ENCODE results near the gene HIP1R. TPM values are rescaled to one million over a fixed set of nuclear protein-coding genes. Genes with fewer than 3 reads are reported as not detected.

HIP1R gene
- polyA plus RNA-seq, 2 of the 4 experiments (the other 2 are of a cell fraction), result 9.0 to 10.6 TPM

- Histone ChIP-seq H3K4me2 (no peak overlapping the region), H3K27ac (no peak overlapping the region), H3K4me3 (no peak overlapping the region), H3K4me1 (peaks cover 27% of the 10 kb centered on the region), H3K9me3 (no peaks in the 10 kb centered on the region)
- 86% methylated on average over 20 of the region's 22 CpGs for WGBS (ENCODE audit: missing lambda C conversion rate)
- DNase-seq (ENCODE audit: low read depth in 1 of 2, low spot score in 1 of 2) (no peak), FAIRE-seq (no peak), ATAC-seq (no peak; a peak in 1 of 6 replicates)
- CTCF ChIA-PET, result interaction anchor here (0.7 to 9.2 kb wide), 6 partner anchors 16 to 395 kb away, joined by 3 to 95 read pairs (median 4); no protein-coding TSS in a partner anchor
- TF ChIP-seq PBX3 (IDR thresholded peaks at IDR 0.05) (no peak), EHMT2 (IDR thresholded peaks at IDR 0.05; ENCODE audit: low read depth) (no peak), MAFK (IDR thresholded peaks at IDR 0.05; ENCODE audit: partially characterized antibody) (no peak), HES2 (IDR thresholded peaks at IDR 0.05) (no peak), BHLHE40 (IDR thresholded peaks at IDR 0.05; ENCODE audit: low read depth, low read length) (no peak), EP300 (IDR thresholded peaks at IDR 0.05) (no peak), CBX8 (IDR thresholded peaks at IDR 0.05) (no peak), RNF2 (IDR thresholded peaks at IDR 0.05; ENCODE audit: borderline replicate concordance, low read depth) (no peak), NFE2L2 (conservative IDR thresholded peaks at IDR 0.05; ENCODE audit: low read length) (no peak), HMGXB4 (CRISPR knock-in tag; IDR thresholded peaks at IDR 0.05; ENCODE audit: borderline replicate concordance) (no peak), TP53 (CRISPR knock-in tag; IDR thresholded peaks at IDR 0.05) (no peak), FOSB (CRISPR knock-in tag; IDR thresholded peaks at IDR 0.05) (no peak)
- TF ChIP-seq, protein P1, sequence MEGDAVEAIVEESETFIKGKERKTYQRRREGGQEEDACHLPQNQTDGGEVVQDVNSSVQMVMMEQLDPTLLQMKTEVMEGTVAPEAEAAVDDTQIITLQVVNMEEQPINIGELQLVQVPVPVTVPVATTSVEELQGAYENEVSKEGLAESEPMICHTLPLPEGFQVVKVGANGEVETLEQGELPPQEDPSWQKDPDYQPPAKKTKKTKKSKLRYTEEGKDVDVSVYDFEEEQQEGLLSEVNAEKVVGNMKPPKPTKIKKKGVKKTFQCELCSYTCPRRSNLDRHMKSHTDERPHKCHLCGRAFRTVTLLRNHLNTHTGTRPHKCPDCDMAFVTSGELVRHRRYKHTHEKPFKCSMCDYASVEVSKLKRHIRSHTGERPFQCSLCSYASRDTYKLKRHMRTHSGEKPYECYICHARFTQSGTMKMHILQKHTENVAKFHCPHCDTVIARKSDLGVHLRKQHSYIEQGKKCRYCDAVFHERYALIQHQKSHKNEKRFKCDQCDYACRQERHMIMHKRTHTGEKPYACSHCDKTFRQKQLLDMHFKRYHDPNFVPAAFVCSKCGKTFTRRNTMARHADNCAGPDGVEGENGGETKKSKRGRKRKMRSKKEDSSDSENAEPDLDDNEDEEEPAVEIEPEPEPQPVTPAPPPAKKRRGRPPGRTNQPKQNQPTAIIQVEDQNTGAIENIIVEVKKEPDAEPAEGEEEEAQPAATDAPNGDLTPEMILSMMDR (IDR thresholded peaks at IDR 0.05), result no peak
- POLR2A ChIA-PET, result no interaction called here
These were observed 7.5 kb downstream of the HIP1R start for GRCh38 chr12:122842505-122843405.

DNA sequence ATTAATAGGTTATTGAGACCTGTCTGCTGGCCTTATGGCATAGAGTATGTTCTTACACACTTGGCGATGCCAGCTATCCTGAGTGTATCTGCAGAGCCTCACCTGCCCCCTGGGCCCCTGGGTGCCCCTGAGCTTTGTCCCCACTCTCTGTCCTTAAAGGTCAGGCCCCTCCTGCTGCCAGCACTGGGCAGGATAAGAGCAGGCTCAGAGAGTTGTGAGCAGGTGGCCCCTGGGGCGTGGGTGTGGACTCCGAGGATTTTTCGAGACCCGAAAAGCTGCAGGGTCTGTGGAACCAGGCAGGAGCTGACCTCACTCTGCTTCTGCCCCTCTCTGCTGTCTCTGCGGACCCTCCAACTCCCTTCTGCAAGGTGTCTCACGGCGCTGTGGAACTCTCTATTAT is 8.2 kb downstream of the HIP1R start:
- H3K4me1 ChIP-seq, result peaks cover 22% of the 10 kb centered on the region
- ChIA-PET POLR2A (no interaction called here), CTCF (interaction anchor here (0.7 to 9.2 kb wide), 4 partner anchors 15 to 102 kb away, joined by 3 to 95 read pairs (median 7); no protein-coding TSS in a partner anchor)
- H3K4me3 ChIP-seq, result no peak overlapping the region
- 90% methylated on average over 8 of the region's 8 CpGs for WGBS (ENCODE audit: missing lambda C conversion rate)
- no peak for FAIRE-seq
- no peak overlapping the region for H3K27ac ChIP-seq
- no peak overlapping the region for H3K4me2 ChIP-seq
- no peak for ATAC-seq
- no peak for DNase-seq (ENCODE audit: low read depth in 1 of 2, low spot score in 1 of 2)
- no peaks in the 10 kb centered on the region for H3K9me3 ChIP-seq
- TF ChIP-seq POLR2A (IDR thresholded peaks at IDR 0.05; ENCODE audit: low read length), result no peak
- TF ChIP-seq, protein P2, sequence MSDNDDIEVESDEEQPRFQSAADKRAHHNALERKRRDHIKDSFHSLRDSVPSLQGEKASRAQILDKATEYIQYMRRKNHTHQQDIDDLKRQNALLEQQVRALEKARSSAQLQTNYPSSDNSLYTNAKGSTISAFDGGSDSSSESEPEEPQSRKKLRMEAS (IDR thresholded peaks at IDR 0.05), result no peak
- TF ChIP-seq HMGXB4 (CRISPR knock-in tag; IDR thresholded peaks at IDR 0.05; ENCODE audit: borderline replicate concordance), result no peak
- no peak for TF ChIP-seq RARB (CRISPR knock-in tag; IDR thresholded peaks at IDR 0.05)
- TF ChIP-seq RFX5 (IDR thresholded peaks at IDR 0.05), result no peak
- TF ChIP-seq PHF8 (IDR thresholded peaks at IDR 0.05; ENCODE audit: borderline replicate concordance, low read depth), result no peak
- TF ChIP-seq HDAC2 (IDR thresholded peaks at IDR 0.05), result no peak
- TF ChIP-seq, protein P3, sequence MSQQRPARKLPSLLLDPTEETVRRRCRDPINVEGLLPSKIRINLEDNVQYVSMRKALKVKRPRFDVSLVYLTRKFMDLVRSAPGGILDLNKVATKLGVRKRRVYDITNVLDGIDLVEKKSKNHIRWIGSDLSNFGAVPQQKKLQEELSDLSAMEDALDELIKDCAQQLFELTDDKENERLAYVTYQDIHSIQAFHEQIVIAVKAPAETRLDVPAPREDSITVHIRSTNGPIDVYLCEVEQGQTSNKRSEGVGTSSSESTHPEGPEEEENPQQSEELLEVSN (IDR thresholded peaks at IDR 0.05; ENCODE audit: borderline replicate concordance, low read depth), result no peak
- TF ChIP-seq EP300 (IDR thresholded peaks at IDR 0.05), result no peak
- no peak for TF ChIP-seq JUNB (IDR thresholded peaks at IDR 0.05)
- no peak for TF ChIP-seq ZC3H11A (IDR thresholded peaks at IDR 0.05)
- TF ChIP-seq ZFP36 (IDR thresholded peaks at IDR 0.05; ENCODE audit: borderline replicate concordance, partially characterized antibody), result no peak
- TF ChIP-seq CHD4 (IDR thresholded peaks at IDR 0.05; ENCODE audit: borderline replicate concordance), result no peak
- TF ChIP-seq, protein P4, sequence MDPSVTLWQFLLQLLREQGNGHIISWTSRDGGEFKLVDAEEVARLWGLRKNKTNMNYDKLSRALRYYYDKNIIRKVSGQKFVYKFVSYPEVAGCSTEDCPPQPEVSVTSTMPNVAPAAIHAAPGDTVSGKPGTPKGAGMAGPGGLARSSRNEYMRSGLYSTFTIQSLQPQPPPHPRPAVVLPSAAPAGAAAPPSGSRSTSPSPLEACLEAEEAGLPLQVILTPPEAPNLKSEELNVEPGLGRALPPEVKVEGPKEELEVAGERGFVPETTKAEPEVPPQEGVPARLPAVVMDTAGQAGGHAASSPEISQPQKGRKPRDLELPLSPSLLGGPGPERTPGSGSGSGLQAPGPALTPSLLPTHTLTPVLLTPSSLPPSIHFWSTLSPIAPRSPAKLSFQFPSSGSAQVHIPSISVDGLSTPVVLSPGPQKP (IDR thresholded peaks at IDR 0.05; ENCODE audit: low read depth, low read length), result no peak
- TF ChIP-seq TFCP2L1 (CRISPR knock-in tag; IDR thresholded peaks at IDR 0.05), result no peak
- no peak for TF ChIP-seq KDM5A (IDR thresholded peaks at IDR 0.05)

Measured in A549 (cell line).